A673 (cell line): ENCODE measurements around the gene ITIH1.

Experiments used
- EZH2 ChIP-seq: fragments of 200-600 bp; sonication (generic); IDR thresholded peaks from 2 replicates; pipeline ENCODE4 v1.6.1; 2017; ENCODE audit warnings: borderline replicate concordance, low read depth, mild to moderate bottlenecking, mixed read lengths, antibody characterized with exemption, low read length; ENCODE audit not compliant: poor library complexity, severe bottlenecking
- TF ChIP-seq, protein P1 (sequence below): fragments of 300-800, 200-600 bp; sonication (generic); conservative IDR thresholded peaks from 2 replicates; pipeline ENCODE4 v1.5.1; 2017; ENCODE audit warnings: low read depth, mild to moderate bottlenecking, antibody characterized with exemption, low read length, moderate library complexity, mixed read lengths

DNA sequence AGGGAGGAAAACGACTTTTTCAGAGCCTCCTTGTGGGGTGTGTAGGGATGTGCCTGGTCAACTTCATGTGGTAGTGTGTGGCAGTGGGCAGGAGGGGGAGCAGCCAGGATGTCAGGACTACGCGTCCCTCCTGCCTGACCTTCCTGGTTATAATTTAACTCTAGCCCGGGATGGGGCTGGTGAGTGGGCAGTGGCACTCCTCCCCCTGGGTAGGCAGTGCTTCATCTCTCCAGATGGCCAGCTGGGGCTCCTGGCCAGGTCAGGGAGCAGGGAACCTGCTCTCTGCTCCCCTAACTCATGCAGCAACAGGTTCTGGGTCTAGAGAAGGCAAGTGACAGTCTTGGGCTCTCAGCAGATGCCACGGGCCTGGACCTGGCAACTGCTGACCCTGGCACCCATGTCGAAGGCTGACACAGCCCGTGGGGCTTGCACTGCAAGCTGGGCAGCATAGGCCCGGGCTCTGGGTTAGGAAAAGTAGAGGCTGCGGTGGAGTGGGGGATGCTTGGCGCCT, 50.5 kb downstream of the ITIH1 start:
- TF ChIP-seq, protein P1, sequence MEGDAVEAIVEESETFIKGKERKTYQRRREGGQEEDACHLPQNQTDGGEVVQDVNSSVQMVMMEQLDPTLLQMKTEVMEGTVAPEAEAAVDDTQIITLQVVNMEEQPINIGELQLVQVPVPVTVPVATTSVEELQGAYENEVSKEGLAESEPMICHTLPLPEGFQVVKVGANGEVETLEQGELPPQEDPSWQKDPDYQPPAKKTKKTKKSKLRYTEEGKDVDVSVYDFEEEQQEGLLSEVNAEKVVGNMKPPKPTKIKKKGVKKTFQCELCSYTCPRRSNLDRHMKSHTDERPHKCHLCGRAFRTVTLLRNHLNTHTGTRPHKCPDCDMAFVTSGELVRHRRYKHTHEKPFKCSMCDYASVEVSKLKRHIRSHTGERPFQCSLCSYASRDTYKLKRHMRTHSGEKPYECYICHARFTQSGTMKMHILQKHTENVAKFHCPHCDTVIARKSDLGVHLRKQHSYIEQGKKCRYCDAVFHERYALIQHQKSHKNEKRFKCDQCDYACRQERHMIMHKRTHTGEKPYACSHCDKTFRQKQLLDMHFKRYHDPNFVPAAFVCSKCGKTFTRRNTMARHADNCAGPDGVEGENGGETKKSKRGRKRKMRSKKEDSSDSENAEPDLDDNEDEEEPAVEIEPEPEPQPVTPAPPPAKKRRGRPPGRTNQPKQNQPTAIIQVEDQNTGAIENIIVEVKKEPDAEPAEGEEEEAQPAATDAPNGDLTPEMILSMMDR: no peak
- TF ChIP-seq EZH2: no peak
